AML-193 (cell line): ENCODE measurements around the gene CAMK2N2.

ENCODE experiments used
- DNase-seq, 2 experiments: peaks; one replicate each; lab custom pipeline; 2025; lab: John Stamatoyannopoulos, UW

CAMK2N2 gene

DNA sequence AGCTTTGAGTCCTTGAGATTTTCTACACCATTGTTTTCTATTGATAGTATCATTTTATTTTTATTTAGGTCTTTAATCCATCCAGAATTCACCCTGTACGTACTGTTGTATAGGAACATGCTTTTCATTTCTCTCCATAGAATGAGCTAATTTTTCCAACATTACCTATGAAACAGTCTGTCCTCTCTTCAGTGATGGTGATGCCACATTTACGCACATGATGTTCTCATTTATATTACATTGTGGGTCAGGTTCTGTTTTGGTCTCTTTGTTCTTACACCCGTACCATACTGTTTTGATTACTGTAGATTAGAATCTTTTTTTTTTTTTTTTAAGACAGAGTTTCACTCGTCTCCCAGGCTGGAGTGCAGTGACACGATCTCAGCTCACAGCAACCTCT, 49.6 kb downstream of the CAMK2N2 start:
- DNase-seq: no peak

- DNase-seq: no peak
These were observed 50.1 kb downstream of the CAMK2N2 start for GRCh38 chr3:184211297-184211696.
